Mammary epithelial cell (primary cell): ENCODE results near the gene BMAL1.

Experiments
- CTCF ChIP-seq, 2 donors: IDR thresholded peaks in 1 of 2; conservative IDR thresholded peaks in 1 of 2; 2 replicates each; pipeline ENCODE4 v1.5.1; 2011 to 2012; ENCODE audit warnings: inconsistent platforms in 2 of 2, low read length in 2 of 2, mild to moderate bottlenecking in 2 of 2, control low read depth in 1 of 2, low read depth in 1 of 2; ENCODE audit not compliant: insufficient read depth in 1 of 2; ENCODE audit errors: extremely low read depth in 1 of 2
- EZH2 ChIP-seq: IDR thresholded peaks from 2 replicates; pipeline ENCODE4 v1.6.1; 2012; ENCODE audit warnings: low read length, inconsistent platforms, borderline replicate concordance

- TF ChIP-seq CTCF (conservative IDR thresholded peaks at IDR 0.05 in 1 of 2, IDR thresholded peaks at IDR 0.05 in 1 of 2; ENCODE audit: extremely low read depth in 1 of 2, insufficient read depth in 1 of 2, low read depth in 1 of 2, low read length in 2 of 2) (no peak), EZH2 (no peak)
Measured at GRCh38 chr11:13364388-13364787, 86.8 kb downstream of the BMAL1 start.
